ENCODE measurements around the gene SESTD1. TPM values are rescaled to one million over a fixed set of nuclear protein-coding genes. Genes with fewer than 3 reads are reported as not detected.
"Not testable (repeated sequence)": the region's sequence is repeated elsewhere in the genome, so short reads cannot be mapped to it uniquely, and the experiment has no call there.

SESTD1 gene
- polyA plus RNA-seq, 6 donors from 2014 or later, result 25.4 to 88.7 (median 66.2) TPM

GRCh38 chr2:179098080-179098689, 166.4 kb downstream of the SESTD1 start:
- Mint-ChIP-seq H3K9me3 (peaks cover 0 to 8% (median 5%) of the 10 kb centered on the region in 7 donors), H3K27me3 (no peaks in the 10 kb centered on the region), H3K4me3 (no peak overlapping the region), H3K4me1 (peaks cover 29 to 50% (median 37%) of the 10 kb centered on the region in 3 donors), H3K36me3 (no peaks in the 10 kb centered on the region), H3K27ac (no peak overlapping the region)
- no peak for DNase-seq
- ATAC-seq (ENCODE audit: low read depth in 2 of 2), result no peak

- H3K27ac Mint-ChIP-seq, result peak overlapping the region in 3 of 6 donors; percentile 12 to 52 (median 47)
- H3K27me3 Mint-ChIP-seq, result no peaks in the 10 kb centered on the region
- peaks cover 0 to 12% (median 5%) of the 10 kb centered on the region in 7 donors for H3K9me3 Mint-ChIP-seq
- DNase-seq, result no peak
- peaks cover 29 to 51% (median 37%) of the 10 kb centered on the region in 3 donors for H3K4me1 Mint-ChIP-seq
- no peak for ATAC-seq (ENCODE audit: low read depth in 2 of 2)
- H3K36me3 Mint-ChIP-seq, result no peaks in the 10 kb centered on the region
- peak overlapping the region in 3 of 8 donors; percentile 17 to 45 (median 38) for H3K4me3 Mint-ChIP-seq
Measured at GRCh38 chr2:179097131-179097530, 167.5 kb downstream of the SESTD1 start.

- no peaks in the 10 kb centered on the region for H3K27me3 Mint-ChIP-seq
- ATAC-seq (ENCODE audit: low read depth in 2 of 2) (peak; percentile 90 to 92), DNase-seq (peak; percentile 47)
- peak overlapping the region in 7 of 8 donors; percentile 37 to 83 (median 77) for H3K4me3 Mint-ChIP-seq
- H3K36me3 Mint-ChIP-seq, result no peaks in the 10 kb centered on the region
- H3K9me3 Mint-ChIP-seq, result peaks cover 0 to 12% (median 5%) of the 10 kb centered on the region in 7 donors
- peaks cover 29 to 51% (median 37%) of the 10 kb centered on the region in 3 donors for H3K4me1 Mint-ChIP-seq
- peak overlapping the region in 3 of 6 donors; percentile 34 to 55 (median 38) for H3K27ac Mint-ChIP-seq
Measured at GRCh38 chr2:179096090-179096489, 168.5 kb downstream of the SESTD1 start.

- H3K27ac Mint-ChIP-seq; H3K36me3 Mint-ChIP-seq; DNase-seq; ATAC-seq (ENCODE audit: low read depth in 2 of 2); H3K27me3 Mint-ChIP-seq: not testable (repeated sequence)
- peak overlapping the region in 1 of 8 donors; percentile 55 for H3K4me3 Mint-ChIP-seq
- H3K9me3 Mint-ChIP-seq, result peaks cover 0 to 10% (median 5%) of the 10 kb centered on the region in 7 donors
- peaks cover 25 to 45% (median 29%) of the 10 kb centered on the region in 3 donors for H3K4me1 Mint-ChIP-seq
Measured at GRCh38 chr2:179092912-179093311, 171.7 kb downstream of the SESTD1 start.

- no peak for ATAC-seq (ENCODE audit: low read depth in 2 of 2)
- H3K27ac Mint-ChIP-seq, result no peak overlapping the region
- H3K9me3 Mint-ChIP-seq, result peaks cover 3 to 21% (median 15%) of the 10 kb centered on the region in 7 donors
- no peak overlapping the region for H3K4me3 Mint-ChIP-seq
- DNase-seq, result no peak
- no peaks in the 10 kb centered on the region for H3K27me3 Mint-ChIP-seq
- peaks cover 6 to 14% of the 10 kb centered on the region in 2 donors for H3K36me3 Mint-ChIP-seq
- H3K4me1 Mint-ChIP-seq, result peaks cover 0 to 11% (median 5%) of the 10 kb centered on the region in 3 donors
Measured at GRCh38 chr2:179082697-179083096, 181.9 kb downstream of the SESTD1 start.

- Mint-ChIP-seq H3K9me3 (peaks cover 8 to 29% (median 22%) of the 10 kb centered on the region in 7 donors), H3K27ac (no peak overlapping the region), H3K4me3 (no peak overlapping the region), H3K27me3 (no peaks in the 10 kb centered on the region), H3K36me3 (peaks cover 6 to 22% of the 10 kb centered on the region in 2 donors), H3K4me1 (peaks cover 0 to 11% (median 5%) of the 10 kb centered on the region in 3 donors)
- no peak for ATAC-seq (ENCODE audit: low read depth in 2 of 2)
- no peak for DNase-seq
Measured at GRCh38 chr2:179081954-179082353, 182.7 kb downstream of the SESTD1 start.

GRCh38 chr2:179072527-179072926, 192.1 kb downstream of the SESTD1 start:
- H3K27ac Mint-ChIP-seq, result no peak overlapping the region
- peaks cover 14 to 24% (median 20%) of the 10 kb centered on the region in 7 donors for H3K9me3 Mint-ChIP-seq
- H3K36me3 Mint-ChIP-seq, result peaks cover 13% of the 10 kb centered on the region in 2 donors
- H3K4me3 Mint-ChIP-seq, result no peak overlapping the region
- ATAC-seq (ENCODE audit: low read depth in 2 of 2), result no peak
- no peaks in the 10 kb centered on the region for H3K27me3 Mint-ChIP-seq
- DNase-seq, result no peak
- H3K4me1 Mint-ChIP-seq, result peaks cover 0 to 9% (median 0%) of the 10 kb centered on the region in 3 donors

- H3K36me3 Mint-ChIP-seq, result peaks cover 7 to 13% of the 10 kb centered on the region in 2 donors
- peaks cover 8 to 18% (median 14%) of the 10 kb centered on the region in 7 donors for H3K9me3 Mint-ChIP-seq
- H3K27ac Mint-ChIP-seq, result no peak overlapping the region
- no peaks in the 10 kb centered on the region for H3K27me3 Mint-ChIP-seq
- H3K4me1 Mint-ChIP-seq, result peaks cover 0 to 9% (median 0%) of the 10 kb centered on the region in 3 donors
- ATAC-seq (ENCODE audit: low read depth in 2 of 2) (no peak), DNase-seq (no peak)
- H3K4me3 Mint-ChIP-seq, result no peak overlapping the region
Measured at GRCh38 chr2:179071810-179072355, 192.7 kb downstream of the SESTD1 start.

GRCh38 chr2:179070895-179071294, 193.7 kb downstream of the SESTD1 start:
- no peak overlapping the region for H3K4me3 Mint-ChIP-seq
- H3K4me1 Mint-ChIP-seq, result peaks cover 0 to 9% (median 0%) of the 10 kb centered on the region in 3 donors
- DNase-seq (no peak), ATAC-seq (ENCODE audit: low read depth in 2 of 2) (no peak)
- peaks cover 0 to 13% of the 10 kb centered on the region in 2 donors for H3K36me3 Mint-ChIP-seq
- no peak overlapping the region for H3K27ac Mint-ChIP-seq
- no peaks in the 10 kb centered on the region for H3K27me3 Mint-ChIP-seq
- peaks cover 8 to 14% (median 12%) of the 10 kb centered on the region in 7 donors for H3K9me3 Mint-ChIP-seq

- Mint-ChIP-seq H3K27me3 (no peaks in the 10 kb centered on the region), H3K4me1 (peaks cover 0 to 9% (median 0%) of the 10 kb centered on the region in 3 donors), H3K27ac (no peak overlapping the region), H3K36me3 (peaks cover 0 to 13% of the 10 kb centered on the region in 2 donors), H3K4me3 (no peak overlapping the region), H3K9me3 (peaks cover 8 to 19% (median 13%) of the 10 kb centered on the region in 7 donors)
- no peak for DNase-seq
- no peak for ATAC-seq (ENCODE audit: low read depth in 2 of 2)
Measured at GRCh38 chr2:179069685-179070084, 194.9 kb downstream of the SESTD1 start.

- ATAC-seq (ENCODE audit: low read depth in 2 of 2) (no peak), DNase-seq (no peak)
- Mint-ChIP-seq H3K36me3 (peaks cover 0 to 13% of the 10 kb centered on the region in 2 donors), H3K4me1 (peaks cover 0 to 9% (median 0%) of the 10 kb centered on the region in 3 donors), H3K4me3 (no peak overlapping the region), H3K27me3 (no peaks in the 10 kb centered on the region), H3K27ac (no peak overlapping the region), H3K9me3 (peaks cover 8 to 19% (median 13%) of the 10 kb centered on the region in 7 donors)
Measured at GRCh38 chr2:179068991-179069643, 195.5 kb downstream of the SESTD1 start.

- Mint-ChIP-seq H3K4me3 (peak overlapping the region in 3 of 8 donors; percentile 1 to 73 (median 71)), H3K36me3 (no peaks in the 10 kb centered on the region), H3K9me3 (no peaks in the 10 kb centered on the region), H3K27me3 (no peaks in the 10 kb centered on the region), H3K27ac (peak overlapping the region in 5 of 6 donors; percentile 6 to 86 (median 60)), H3K4me1 (peaks cover 12 to 29% (median 19%) of the 10 kb centered on the region in 3 donors)
- DNase-seq, result peak; percentile 20
- peak; percentile 58 to 81 for ATAC-seq (ENCODE audit: low read depth in 2 of 2)
Measured at GRCh38 chr2:179059026-179059700, 205.5 kb downstream of the SESTD1 start.

- Mint-ChIP-seq H3K27me3 (no peaks in the 10 kb centered on the region), H3K9me3 (no peaks in the 10 kb centered on the region), H3K4me1 (peaks cover 12 to 29% (median 19%) of the 10 kb centered on the region in 3 donors), H3K36me3 (no peaks in the 10 kb centered on the region), H3K4me3 (no peak overlapping the region), H3K27ac (peak overlapping the region in 4 of 6 donors; percentile 26 to 88 (median 83))
- DNase-seq, result no peak
- ATAC-seq (ENCODE audit: low read depth in 2 of 2), result no peak
Measured at GRCh38 chr2:179057737-179058136, 206.9 kb downstream of the SESTD1 start.
